Measurements from ENCODE around the gene LAT.
"Not testable (repeated sequence)": the region's sequence is repeated elsewhere in the genome, so short reads cannot be mapped to it uniquely, and the experiment has no call there.

Gene LAT

DNA sequence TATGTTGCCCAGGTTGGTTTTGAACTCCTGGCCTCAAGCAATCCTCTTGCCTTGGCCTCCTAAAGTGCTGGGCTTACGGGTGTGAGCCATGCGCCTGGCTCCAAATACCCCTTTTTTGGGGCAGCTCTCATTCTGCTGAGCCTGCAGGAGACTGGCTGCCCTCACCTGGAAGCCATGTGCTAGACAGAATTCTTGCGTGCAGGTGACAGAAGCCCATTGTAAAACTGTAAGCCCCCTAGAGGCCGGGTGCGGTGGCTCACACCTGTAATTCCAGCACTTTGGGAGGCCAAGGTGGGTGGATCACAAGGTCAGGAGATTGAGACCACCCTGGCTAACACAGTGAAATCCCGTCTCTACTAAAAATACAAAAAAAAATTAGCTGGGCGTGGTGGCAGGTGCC, 4.5 kb upstream of the LAT start:
- DNase-seq = not testable (repeated sequence)

DNA sequence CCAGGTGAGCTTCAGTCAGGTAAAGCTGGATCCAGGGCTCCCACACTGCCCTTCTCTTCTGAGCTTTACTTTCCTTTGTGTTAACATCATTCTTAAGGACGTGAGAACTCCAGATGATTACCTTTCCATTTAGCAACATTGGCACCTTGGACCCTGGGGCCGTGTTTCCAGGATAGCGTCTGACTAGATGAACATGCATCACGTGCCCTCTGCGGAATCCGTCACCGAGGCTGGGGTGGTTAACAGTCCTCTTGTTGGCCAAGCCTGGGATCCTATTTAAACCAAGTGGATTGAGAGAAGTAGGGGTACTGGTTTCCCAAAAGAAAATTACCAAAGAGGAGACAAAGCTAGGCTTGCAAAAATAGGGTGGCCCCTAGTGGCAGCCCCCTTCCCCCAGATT, 3.9 kb upstream of the LAT start:
- DNase-seq = no peak

DNA sequence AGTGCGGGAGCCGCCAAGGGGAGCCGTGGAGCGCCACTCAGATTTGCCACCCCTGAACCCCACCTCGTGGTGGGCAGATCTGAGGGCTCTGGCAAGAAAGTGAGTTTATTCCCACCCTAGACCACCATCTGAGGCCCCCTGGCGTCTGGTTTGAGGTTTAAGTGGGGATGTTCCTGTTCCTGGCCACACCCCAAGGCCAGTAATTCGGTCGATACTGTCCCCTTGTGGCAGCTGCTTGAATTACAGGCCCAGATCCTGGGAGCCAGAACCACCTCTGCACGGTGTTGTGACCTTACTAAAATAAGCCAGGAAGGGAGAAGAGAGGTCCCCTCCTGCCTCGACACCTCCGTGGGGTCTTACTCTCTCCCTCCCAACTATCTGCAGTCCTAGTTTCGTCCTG, 3.3 kb upstream of the LAT start:
- peak in 1 of 2 experiments; percentile 29 for DNase-seq

DNA sequence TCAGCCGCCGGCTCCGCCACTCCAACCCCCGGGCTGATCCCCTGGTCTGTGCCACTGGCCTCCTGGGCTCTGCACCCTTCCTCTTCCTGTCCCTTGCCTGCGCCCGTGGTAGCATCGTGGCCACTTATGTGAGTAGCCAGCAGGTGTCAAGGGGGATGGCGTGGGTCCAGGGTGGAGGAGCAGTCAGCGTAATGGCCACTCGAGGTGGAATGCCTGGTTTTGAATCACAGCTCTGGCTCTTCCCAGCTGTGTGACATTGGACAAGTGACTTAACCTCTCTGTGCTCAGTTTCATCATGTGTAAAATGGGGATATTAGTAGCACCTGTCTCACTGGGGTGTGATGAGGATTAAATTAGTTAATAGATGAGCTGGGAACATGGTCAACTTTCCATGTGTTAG, 2.4 kb upstream of the LAT start:
- no peak for DNase-seq

DNA sequence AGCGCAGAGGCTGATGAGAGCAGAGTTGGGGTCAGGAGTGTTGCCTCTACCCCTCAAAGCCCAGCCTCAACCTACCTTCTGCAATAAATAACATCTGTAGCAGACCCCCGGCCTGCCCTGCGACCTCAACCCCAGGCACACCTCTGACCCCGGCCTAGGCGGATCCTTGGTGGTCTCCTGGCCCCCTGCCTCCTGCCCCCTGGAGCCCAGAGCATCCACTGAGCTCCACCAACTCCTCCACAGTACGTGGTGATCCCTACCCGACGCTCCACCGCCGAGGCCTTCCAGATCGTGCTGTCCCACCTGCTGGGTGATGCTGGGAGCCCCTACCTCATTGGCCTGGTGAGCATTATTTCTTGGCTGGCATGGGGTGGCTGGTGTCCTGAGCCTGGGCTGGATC, 1.9 kb upstream of the LAT start:
- no peak for DNase-seq

DNA sequence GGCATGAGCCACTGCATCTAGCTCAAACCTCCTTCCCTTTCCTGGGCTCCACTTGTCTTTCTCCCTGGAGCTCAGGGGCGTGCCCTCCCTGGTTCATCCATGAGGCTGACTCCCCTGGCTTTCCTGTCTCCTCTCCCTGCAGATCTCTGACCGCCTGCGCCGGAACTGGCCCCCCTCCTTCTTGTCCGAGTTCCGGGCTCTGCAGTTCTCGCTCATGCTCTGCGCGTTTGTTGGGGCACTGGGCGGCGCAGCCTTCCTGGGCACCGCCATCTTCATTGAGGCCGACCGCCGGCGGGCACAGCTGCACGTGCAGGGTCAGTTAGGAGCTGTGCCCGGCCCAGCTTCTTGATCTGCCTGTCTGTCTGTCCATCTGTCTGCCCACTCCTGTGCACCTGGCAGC, 1.2 kb upstream of the LAT start:
- DNase-seq = no peak

DNA sequence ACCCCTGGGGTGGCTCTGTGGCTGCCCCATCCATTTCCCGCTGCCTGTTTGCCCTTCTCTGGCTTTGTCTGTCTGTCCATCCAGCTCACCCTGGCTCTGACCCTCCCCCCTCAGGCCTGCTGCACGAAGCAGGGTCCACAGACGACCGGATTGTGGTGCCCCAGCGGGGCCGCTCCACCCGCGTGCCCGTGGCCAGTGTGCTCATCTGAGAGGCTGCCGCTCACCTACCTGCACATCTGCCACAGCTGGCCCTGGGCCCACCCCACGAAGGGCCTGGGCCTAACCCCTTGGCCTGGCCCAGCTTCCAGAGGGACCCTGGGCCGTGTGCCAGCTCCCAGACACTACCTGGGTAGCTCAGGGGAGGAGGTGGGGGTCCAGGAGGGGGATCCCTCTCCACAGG, 761 bp upstream of the LAT start:
- DNase-seq = no peak

DNA sequence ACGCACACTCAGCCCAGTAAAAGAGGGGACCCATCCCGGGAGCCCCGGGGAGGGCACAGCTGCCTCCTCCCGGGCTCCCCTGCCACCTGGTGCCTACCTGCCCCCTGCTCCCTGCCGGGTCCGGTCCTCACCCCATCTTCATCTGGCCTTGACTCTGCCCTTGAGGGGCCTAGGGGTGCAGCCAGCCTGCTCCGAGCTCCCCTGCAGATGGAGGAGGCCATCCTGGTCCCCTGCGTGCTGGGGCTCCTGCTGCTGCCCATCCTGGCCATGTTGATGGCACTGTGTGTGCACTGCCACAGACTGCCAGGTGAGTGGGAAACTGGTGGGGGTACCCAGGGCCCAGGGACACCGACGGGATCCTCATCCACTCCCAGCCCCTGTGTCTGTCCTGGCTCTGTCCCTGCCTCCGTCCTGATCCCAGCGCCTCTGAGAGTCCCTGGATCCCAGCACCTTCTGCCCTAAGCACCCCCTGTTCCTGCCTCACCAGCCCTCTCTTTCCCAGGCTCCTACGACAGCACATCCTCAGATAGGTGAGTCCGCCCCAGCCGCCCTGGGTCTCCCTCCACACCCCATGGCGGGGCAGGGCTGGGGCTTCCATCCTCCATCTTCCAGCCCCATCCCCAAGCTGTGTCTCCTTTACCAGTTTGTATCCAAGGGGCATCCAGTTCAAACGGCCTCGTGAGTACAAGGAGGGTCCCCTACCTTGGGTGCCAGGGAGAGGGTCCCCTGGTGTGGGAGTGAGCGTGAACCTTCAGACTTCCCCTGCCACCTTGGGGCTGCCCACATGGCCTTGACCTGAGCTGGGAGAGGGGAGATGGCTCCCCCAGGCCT, 574 bp downstream of the LAT start:
- no peak for DNase-seq

DNA sequence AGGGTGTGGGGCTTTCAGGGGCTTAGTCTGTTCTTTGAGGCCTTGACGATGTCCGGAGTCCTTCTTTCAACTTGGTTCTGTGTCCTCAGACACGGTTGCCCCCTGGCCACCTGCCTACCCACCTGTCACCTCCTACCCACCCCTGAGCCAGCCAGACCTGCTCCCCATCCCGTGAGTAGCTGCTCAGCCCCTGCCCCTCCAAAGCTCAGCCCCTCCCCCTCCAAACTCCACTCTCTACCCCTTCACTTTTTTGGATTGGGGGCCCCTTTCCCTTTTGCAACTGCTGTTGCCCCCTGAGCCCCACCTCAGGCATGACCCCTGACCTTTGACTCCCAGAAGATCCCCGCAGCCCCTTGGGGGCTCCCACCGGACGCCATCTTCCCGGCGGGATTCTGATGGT, 1.2 kb downstream of the LAT start:
- no peak for DNase-seq

DNA sequence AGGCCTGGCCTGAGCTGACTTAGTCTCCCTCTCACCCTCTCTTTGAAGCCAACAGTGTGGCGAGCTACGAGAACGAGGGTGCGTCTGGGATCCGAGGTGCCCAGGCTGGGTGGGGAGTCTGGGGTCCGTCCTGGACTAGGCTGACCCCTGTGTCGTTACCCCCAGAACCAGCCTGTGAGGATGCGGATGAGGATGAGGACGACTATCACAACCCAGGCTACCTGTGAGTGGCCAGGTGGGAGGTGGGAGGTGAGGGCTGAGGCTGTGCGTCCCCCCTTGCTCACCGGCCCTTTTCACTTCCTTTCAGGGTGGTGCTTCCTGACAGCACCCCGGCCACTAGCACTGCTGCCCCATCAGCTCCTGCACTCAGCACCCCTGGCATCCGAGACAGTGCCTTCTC, 1.6 kb downstream of the LAT start:
- no peak for DNase-seq

DNA sequence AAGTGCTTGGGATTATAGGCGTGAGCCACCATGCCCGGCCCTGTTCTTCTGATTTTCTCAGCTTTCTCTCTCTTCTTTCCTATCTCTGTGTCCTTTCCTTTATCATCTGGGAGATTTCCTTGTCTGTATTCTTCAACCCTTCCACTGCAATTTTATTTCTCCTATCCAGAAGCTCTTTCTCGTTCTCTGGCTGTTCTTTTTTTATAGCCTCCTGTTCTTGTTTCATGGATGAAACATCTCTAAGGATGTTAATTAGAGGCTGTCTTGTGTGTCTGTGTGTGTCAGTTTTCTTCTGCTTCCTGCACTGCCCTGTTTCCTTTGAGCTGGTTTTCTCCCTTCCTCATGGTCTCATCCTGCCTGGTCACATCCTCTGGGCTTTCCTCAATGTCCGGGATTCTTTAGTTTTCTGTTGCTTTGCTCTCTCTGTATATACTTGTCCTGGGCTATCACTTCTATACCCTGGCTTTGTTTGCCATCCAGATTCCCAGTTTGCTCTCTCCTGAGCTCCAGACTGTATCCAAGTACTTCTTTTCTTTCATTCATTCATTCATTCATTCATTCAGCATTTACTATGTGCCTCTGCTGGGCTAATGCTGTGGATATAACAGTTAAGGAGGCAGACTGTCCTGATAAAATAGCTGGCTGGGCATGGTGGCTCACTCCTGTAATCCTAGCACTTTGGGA, 2.5 kb downstream of the LAT start:
- no peak for DNase-seq

DNA sequence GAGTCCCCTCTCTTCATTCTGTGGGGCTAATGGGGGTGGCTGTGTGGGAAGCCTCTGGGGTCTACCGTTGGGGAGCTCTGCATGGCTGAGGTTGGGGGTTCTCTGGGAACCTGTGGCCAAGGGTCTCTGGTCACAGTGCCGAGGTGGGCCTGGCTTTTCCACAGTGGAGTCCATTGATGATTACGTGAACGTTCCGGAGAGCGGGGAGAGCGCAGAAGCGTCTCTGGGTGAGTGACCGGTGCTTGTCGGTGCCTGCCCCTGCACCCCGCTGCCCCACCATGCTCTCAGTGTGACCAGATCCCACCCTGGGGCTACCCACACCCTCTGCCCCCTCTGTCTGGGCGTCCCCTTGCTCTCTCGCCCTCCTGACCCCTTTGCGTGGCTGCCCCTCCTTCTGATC, 4.5 kb downstream of the LAT start:
- no peak for DNase-seq

DNA sequence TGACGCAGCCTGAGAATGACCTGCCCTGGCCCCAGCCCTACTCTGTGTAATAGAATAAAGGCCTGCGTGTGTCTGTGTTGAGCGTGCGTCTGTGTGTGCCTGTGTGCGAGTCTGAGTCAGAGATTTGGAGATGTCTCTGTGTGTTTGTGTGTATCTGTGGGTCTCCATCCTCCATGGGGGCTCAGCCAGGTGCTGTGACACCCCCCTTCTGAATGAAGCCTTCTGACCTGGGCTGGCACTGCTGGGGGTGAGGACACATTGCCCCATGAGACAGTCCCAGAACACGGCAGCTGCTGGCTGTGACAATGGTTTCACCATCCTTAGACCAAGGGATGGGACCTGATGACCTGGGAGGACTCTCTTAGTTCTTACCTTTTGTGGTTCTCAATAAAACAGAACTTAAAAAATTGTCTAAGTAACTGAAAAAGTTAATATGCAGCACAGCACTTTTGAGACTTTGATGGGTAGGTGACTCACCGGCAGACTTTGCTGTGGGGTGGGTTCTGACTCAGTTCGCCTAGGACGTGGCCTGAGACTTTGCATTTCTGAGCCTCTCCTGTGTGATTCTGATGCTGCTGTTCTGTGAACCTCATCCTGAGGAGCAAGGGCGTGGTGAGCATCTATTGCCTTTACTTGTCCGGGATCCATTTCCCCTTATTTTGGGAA, 5.7 kb downstream of the LAT start:
- DNase-seq = peak; percentile 68 to 70

DNA sequence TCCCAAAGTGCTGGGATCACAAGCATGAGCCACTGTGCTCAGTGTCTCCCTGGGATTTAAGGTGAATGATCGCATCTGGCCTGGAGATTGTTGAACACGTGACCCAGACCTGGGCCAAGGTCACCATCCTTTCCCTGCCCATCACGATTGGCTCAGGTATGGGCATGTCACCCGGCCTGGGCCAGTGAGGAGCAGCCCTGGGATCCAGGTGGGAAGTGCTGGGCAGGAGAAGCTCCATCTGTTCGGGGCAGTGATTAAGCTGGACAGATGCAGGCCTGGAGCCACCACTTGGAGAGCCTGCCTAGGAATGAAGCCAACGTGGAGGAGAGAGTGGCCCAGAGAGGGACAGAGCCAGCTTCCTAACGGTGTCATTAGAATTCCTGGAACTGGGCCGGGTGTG, 6.8 kb downstream of the LAT start:
- DNase-seq = no peak

DNA sequence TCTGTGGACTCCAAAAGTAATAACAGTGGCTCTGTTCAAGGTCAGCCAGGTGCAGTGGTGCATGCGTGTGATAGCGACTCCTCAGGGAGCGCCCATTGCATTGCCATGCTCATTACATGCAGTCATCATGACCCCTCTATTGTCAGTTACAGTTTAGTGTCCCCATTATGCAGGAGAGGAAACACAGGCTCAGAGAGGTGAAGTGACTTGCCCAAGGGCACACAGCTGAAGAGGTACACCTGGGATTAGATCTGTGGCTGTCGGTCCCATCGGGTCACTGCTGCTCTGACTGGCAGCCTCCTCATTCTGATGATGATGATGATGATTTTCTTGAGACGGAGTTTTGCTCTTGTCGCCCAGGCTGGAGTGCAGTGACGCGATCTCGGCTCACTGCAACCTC, 7.6 kb downstream of the LAT start:
- no peak for DNase-seq

DNA sequence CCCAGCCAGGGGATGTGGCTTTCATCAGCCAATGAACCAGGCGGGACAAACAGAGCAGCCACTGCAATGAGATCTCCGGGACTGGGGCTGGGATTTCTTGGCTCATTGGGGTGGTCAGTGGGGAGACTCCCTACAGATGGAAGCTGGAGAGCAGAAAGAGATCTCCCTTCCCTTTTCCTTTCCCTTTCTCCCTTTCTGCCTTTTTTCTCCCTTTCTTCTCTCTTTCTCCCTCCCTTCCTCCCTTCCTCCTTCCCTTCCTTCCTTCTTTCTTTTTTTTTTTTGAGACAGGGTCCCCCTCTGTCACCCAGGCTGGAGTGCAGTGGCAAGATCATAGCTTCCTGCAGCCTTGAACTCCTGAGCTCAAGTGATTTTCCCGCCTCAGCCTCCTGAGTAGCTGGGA, 14.0 kb downstream of the LAT start:
- DNase-seq = no peak

DNA sequence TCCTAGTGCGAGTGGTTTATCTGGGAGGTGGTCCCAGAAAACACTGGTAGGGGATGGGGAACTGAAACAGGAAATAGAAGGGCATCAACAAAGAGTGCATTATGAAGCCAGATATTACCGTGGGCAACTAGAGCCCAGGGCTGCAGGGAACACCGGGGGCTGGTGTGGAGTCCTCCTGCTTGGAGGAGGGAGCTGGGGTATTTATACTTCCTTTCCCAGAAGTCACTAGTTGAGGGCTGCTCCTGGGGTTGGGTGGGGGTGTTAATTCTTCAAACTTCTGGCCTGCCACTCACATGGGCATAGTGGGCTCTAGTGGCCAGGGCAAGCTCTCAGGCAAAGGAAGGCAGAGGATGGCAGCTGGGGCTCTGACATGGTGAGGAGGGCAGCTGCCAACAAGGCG, 14.7 kb downstream of the LAT start:
- no peak for DNase-seq

DNA sequence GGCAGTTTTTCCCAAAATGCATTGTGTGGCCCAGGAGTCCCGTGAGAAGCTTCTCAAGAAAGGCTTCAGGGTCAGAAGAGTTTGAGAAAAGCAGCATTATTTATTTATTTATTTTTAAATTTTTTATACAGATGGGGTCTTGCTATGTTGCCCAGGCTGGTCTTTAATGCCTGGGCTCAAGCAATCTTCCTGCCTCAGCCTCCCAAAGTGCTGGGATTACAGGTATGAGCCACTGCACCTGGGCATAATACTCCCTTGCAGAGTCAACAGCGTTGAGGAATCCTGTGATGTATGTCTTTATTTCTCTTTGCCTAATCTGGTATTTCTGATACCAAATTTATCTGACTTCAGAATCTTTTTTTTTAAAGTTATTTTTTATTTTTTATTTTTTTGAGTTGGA, 15.2 kb downstream of the LAT start:
- DNase-seq = no peak

DNA sequence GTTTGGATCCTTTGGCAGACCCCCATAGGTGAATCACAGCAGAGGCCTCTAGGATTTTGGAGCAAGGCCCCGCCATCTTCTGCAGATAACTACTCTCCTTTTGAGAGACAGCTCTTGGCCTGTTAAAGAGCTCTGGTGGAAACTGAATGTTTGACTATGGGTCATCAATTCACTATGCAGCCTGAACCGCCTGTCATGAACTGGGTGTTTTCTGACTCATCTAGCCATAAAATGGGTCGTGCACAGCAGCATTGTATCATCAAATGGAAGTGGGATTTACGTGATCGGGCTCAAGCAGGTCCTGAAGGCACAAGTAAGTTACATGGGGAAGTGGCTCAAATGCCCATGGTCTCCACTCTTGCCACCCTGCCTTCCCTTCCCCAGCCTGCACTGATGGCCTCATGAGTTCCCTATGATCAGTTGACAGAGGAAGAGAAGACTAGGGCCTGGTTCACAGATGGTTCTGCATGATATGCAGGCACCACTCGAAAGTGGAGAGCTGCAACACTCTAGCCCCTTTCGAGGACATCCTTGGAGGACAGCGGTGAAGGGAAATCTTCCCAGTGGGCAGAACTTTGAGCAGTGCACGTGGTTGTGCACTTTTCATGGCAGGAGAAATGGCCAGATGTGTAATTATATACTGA, 19.8 kb downstream of the LAT start:
- DNase-seq = not testable (repeated sequence)

DNA sequence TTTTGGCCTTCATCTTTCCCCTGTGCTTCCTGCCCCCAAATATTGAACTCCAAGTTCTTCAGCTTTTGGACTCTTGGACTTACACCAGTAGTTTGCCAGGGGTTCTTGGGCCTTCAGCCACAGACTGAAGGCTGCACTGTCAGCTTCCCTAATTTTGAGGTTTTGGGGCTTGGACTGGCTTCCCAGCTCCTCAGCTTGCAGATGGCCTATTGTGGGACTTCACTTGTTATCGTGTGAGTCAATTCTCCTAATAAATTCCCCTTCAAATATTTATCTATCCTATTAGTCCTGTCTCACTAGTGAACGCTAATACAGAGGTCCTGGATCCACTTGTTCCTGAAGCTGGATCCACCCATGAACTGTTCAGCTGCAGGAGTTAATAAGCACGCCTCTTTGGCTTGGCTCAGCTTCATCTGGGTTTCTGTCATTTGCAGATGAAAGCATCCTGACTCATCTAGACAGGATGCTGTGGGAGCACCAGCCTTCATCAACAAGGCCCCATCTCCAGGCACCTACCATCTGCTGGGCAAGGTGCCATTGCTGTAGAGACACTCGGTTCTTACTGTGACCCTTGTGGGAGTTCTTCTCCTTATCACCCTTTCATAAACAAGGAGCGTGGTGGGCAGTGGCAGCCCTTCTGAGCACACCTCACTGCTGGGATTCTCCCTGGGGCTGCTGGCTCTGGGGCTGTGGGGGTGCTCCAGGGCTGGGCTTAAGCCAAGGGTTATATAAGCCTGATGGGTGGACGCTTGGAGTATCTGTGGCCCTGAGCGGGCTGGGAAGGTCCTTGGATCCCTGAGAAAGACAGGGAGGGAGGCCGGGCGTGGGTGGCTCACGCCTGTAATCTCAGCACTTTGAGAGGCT, 23.1 kb downstream of the LAT start:
- peak; percentile 63 to 70 for DNase-seq

DNA sequence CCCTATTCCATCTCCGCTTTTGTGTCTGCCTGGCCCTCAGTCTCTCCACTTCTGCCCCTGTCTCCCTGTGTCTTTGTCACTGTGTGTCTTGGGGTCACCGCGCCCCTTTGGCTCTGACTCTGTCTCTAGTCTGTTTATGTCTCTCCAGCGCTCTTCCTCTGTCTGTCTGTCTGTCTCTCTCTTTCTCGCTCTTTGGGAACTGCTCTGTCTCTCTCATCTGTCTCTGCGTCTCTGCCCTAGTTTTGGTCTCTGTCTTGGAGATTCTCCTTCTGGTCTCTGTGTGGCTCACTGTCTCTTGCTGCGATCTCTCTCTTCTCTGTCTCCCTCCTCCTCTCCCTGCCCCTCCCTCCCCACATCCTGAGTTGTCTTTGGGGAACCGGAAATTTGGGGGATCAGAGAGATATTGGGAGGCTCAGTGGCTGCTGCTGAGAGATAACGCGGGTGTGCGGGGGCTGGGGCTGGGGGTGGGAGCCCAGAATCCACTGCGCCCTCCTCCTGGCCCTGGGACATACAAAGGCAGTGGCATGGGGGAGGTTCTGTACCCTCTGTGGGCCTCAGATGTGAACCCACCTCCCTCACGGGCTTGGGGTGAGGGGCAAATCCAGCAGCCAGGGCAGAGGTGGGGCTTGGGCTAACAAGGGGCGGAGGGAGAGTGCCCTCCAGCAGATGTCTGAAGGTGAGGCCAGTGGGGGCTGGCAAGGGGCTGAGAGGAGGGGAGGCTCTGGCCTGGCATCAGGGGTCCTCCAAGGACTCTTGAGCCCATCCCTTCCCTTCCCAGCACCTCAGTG, 24.4 kb downstream of the LAT start:
- peak; percentile 28 to 29 for DNase-seq

DNA sequence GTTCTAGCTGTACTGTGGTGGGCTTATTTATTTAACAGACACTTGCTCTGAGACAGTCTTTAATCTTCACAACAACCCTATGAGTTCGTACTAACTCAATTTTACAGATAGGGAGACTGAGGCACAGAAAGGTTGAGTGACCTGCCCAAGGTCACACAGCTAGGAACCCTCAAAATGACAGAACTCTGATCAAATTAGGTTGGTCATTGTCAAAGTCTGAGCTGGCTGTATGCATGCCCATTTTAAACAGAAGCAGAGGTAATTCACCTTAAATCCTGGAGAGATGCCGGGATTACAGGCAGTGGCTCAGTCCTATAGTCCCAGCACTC, 24.9 kb downstream of the LAT start:
- DNase-seq = no peak

All from activated CD4-positive, alpha-beta T cell treated with anti-CD3 and anti-CD28 coated beads, Interleukin-2, amount 50 U/mL, for 4 hours (primary cell).